GM23338 (cell line): Measurements from ENCODE around the gene RCSD1. TPM values are rescaled to one million over a fixed set of nuclear protein-coding genes. Genes with fewer than 3 reads are reported as not detected.

Experiments used
- ATAC-seq: fragments of 200-7000 bp; cut with Tn5 transposase; 3 replicates; pipeline ENCODE4 v1.9.1; 2020
- DNase-seq: peaks from one replicate; pipeline ENCODE4 v3.0.0-alpha.2; 2015; ENCODE audit warnings: low spot score
- H2AFZ ChIP-seq: fragments of 200-600 bp; sonication (generic); 2 replicates; pipeline ENCODE4 v1.8.0; 2016; ENCODE audit warnings: antibody characterized with exemption, mild to moderate bottlenecking, moderate library complexity
- H3F3A ChIP-seq: fragments of 200-600 bp; sonication (generic); replicated peaks from 2 replicates; pipeline ENCODE4 v1.8.0; 2017; ENCODE audit warnings: antibody characterized with exemption, mixed run types, low read depth
- H3K27ac ChIP-seq: fragments of 200-600 bp; sonication (generic); 2 replicates; pipeline ENCODE4 v1.6.1; 2016; ENCODE audit warnings: low read depth
- H3K27me3 ChIP-seq: fragments of 200-600 bp; sonication (generic); 2 replicates; pipeline ENCODE4 v1.8.0; 2016; ENCODE audit warnings: mild to moderate bottlenecking, mixed run types, moderate library complexity; ENCODE audit not compliant: insufficient read depth
- H3K36me3 ChIP-seq: fragments of 200-600 bp; sonication (generic); 2 replicates; pipeline ENCODE4 v1.8.0; 2016; ENCODE audit warnings: mild to moderate bottlenecking; ENCODE audit not compliant: insufficient read depth
- H3K4me1 ChIP-seq: fragments of 200-600 bp; sonication (generic); 2 replicates; pipeline ENCODE4 v1.8.0; 2016; ENCODE audit warnings: mild to moderate bottlenecking, moderate library complexity; ENCODE audit not compliant: insufficient read depth
- H3K4me2 ChIP-seq: fragments of 200-600 bp; sonication (generic); 2 replicates; pipeline ENCODE4 v1.7.1; 2017; ENCODE audit warnings: mixed run types
- H3K4me3 ChIP-seq: fragments of 200-600 bp; sonication (generic); 2 replicates; pipeline ENCODE4 v1.6.1; 2016; ENCODE audit warnings: mixed run types
- H3K79me2 ChIP-seq: fragments of 200-600 bp; sonication (generic); replicated peaks from 2 replicates; pipeline ENCODE4 v1.8.0; 2017; ENCODE audit warnings: mild to moderate bottlenecking; ENCODE audit not compliant: insufficient read depth
- H3K9me2 ChIP-seq: fragments of 200-600 bp; sonication (generic); 2 replicates; pipeline ENCODE4 v1.8.0; 2017; ENCODE audit not compliant: insufficient read depth
- H4K20me1 ChIP-seq: fragments of 200-600 bp; sonication (generic); replicated peaks from 2 replicates; pipeline ENCODE4 v1.8.0; 2017; ENCODE audit warnings: mild to moderate bottlenecking; ENCODE audit not compliant: insufficient read depth
- H3K27ac Mint-ChIP-seq: 2 replicates; pipeline ENCODE4 v1.8.0; 2020; ENCODE audit warnings: inconsistent platforms, mild to moderate bottlenecking, moderate library complexity, mixed read lengths
- H3K27me3 Mint-ChIP-seq: 3 replicates; pipeline ENCODE4 v1.8.0; 2022; ENCODE audit warnings: low read depth, mild to moderate bottlenecking, moderate library complexity, mixed read lengths, inconsistent platforms; ENCODE audit not compliant: insufficient read depth, poor library complexity
- H3K36me3 Mint-ChIP-seq: 3 replicates; pipeline ENCODE4 v1.8.0; 2021; ENCODE audit warnings: low read depth, mild to moderate bottlenecking, inconsistent platforms, moderate library complexity, mixed read lengths
- H3K4me1 Mint-ChIP-seq: 3 replicates; pipeline ENCODE4 v1.8.0; 2020; ENCODE audit warnings: mild to moderate bottlenecking, inconsistent platforms, mixed read lengths
- H3K4me3 Mint-ChIP-seq: 3 replicates; pipeline ENCODE4 v1.8.0; 2021; ENCODE audit warnings: moderate library complexity, mild to moderate bottlenecking, inconsistent platforms, mixed read lengths
- H3K9me3 Mint-ChIP-seq: 3 replicates; pipeline ENCODE4 v1.8.0; 2020; ENCODE audit warnings: moderate library complexity, mild to moderate bottlenecking, inconsistent platforms, mixed read lengths
- CREB1 ChIP-seq: fragments of 250-450 bp; sonication (Bioruptor Pico); IDR thresholded peaks from 2 replicates; pipeline ENCODE4 v1.5.0; 2020; ENCODE audit warnings: low read depth, mild to moderate bottlenecking, moderate library complexity
- CTCF ChIP-seq, 2 experiments: fragments of 200-600 bp in 1 of 2; sonication (generic) in 1 of 2; conservative IDR thresholded peaks; 2 replicates each; pipeline versions ENCODE4 v1.5.1 to v1.6.1; 2016 to 2017; ENCODE audit warnings: antibody characterized with exemption in 2 of 2, low read depth in 2 of 2, mild to moderate bottlenecking in 2 of 2, moderate library complexity in 1 of 2
- ETS1 ChIP-seq: IDR thresholded peaks from 2 replicates; pipeline ENCODE4 v1.6.1; 2016; ENCODE audit warnings: antibody characterized with exemption
- EZH2 ChIP-seq: fragments of 200-600 bp; sonication (generic); IDR thresholded peaks from one replicate; pipeline ENCODE4 v1.8.0; 2017; ENCODE audit warnings: antibody characterized with exemption, mild to moderate bottlenecking, low read depth; ENCODE audit not compliant: unreplicated experiment
- EZH2phosphoT487 ChIP-seq: fragments of 200-600 bp; sonication (generic); IDR thresholded peaks from one replicate; pipeline ENCODE4 v1.8.1; 2018; ENCODE audit warnings: antibody characterized with exemption; ENCODE audit not compliant: unreplicated experiment
- JUNB ChIP-seq: IDR thresholded peaks from one replicate; pipeline ENCODE4 v1.6.1; 2016; ENCODE audit warnings: antibody characterized with exemption; ENCODE audit not compliant: unreplicated experiment
- NANOG ChIP-seq: IDR thresholded peaks from 2 replicates; pipeline ENCODE4 v1.6.1; 2016; ENCODE audit warnings: antibody characterized with exemption, borderline replicate concordance
- POLR2AphosphoS5 ChIP-seq: IDR thresholded peaks from 2 replicates; pipeline ENCODE4 v1.6.1; 2016; ENCODE audit warnings: antibody characterized with exemption, low read depth
- REST ChIP-seq: IDR thresholded peaks from one replicate; pipeline ENCODE4 v1.6.1; 2018; ENCODE audit warnings: antibody characterized with exemption; ENCODE audit not compliant: unreplicated experiment
- STAT1 ChIP-seq: IDR thresholded peaks from one replicate; pipeline ENCODE4 v1.6.1; 2016; ENCODE audit warnings: antibody characterized with exemption; ENCODE audit not compliant: unreplicated experiment
- ZNF114 ChIP-seq: fragments of 250-450 bp; sonication (Bioruptor Pico); IDR thresholded peaks from 2 replicates; pipeline ENCODE4 v1.5.0; 2020; ENCODE audit warnings: mild to moderate bottlenecking, moderate library complexity
- ZNF331 ChIP-seq: fragments of 250-450 bp; sonication (Bioruptor Pico); IDR thresholded peaks from 2 replicates; pipeline ENCODE4 v1.5.0; 2020; ENCODE audit warnings: low read depth, mild to moderate bottlenecking, moderate library complexity
- ZNF462 ChIP-seq: fragments of 250-450 bp; sonication (Bioruptor Pico); IDR thresholded peaks from 2 replicates; pipeline ENCODE4 v1.5.0; 2020; ENCODE audit warnings: mild to moderate bottlenecking, moderate library complexity
- polyA plus RNA-seq: library from polyadenylated mRNA; unstranded; fragments of >200 nt; fragmentation: Nextera tagmentation; extraction: Ambion mirVana; gene quantifications from 2 replicates; pipeline ENCODE4 v1.2.1, GENCODE V29; 2016
- total RNA-seq: library from RNA; depleted of rRNA; stranded (reverse); fragments of >200 nt; shearing (Covaris generic); gene quantifications from 2 replicates; pipeline ENCODE4 v1.2.3, GENCODE V29; 2014

Gene RCSD1
- total and polyA plus RNA-seq, 2 experiments from 2014 or later, result 0.18 to 0.73 TPM

GRCh38 chr1:167663002-167663772, 33.2 kb downstream of the RCSD1 start:
- H3K36me3 Mint-ChIP-seq, result no peaks in the 10 kb centered on the region
- Histone ChIP-seq H3K36me3 (no peaks in the 10 kb centered on the region), H3K4me2 (no peak overlapping the region), H3K27ac (no peak overlapping the region), H3K79me2 (no peaks in the 10 kb centered on the region), H4K20me1 (no peaks in the 10 kb centered on the region), H3K9me2 (no peaks in the 10 kb centered on the region), H2AFZ (peak overlapping the region; percentile 47), H3K4me1 (no peaks in the 10 kb centered on the region), H3F3A (no peaks in the 10 kb centered on the region), H3K4me3 (no peak overlapping the region), H3K27me3 (no peaks in the 10 kb centered on the region)
- no peaks in the 10 kb centered on the region for H3K9me3 Mint-ChIP-seq
- peaks cover 6% of the 10 kb centered on the region for H3K27me3 Mint-ChIP-seq
- no peak for DNase-seq
- H3K27ac Mint-ChIP-seq, result no peak overlapping the region
- no peak overlapping the region for H3K4me3 Mint-ChIP-seq
- TF ChIP-seq ZNF331 (CRISPR knock-in tag), result no peak
- TF ChIP-seq REST, result no peak
- TF ChIP-seq ETS1, result no peak
- TF ChIP-seq CTCF (conservative IDR thresholded peaks at IDR 0.05; ENCODE audit: low read depth in 2 of 2), result no peak
- TF ChIP-seq NANOG, result no peak
- TF ChIP-seq CREB1, result no peak
- TF ChIP-seq STAT1, result no peak
- no peak for TF ChIP-seq EZH2phosphoT487
- no peak for TF ChIP-seq ZNF114
- TF ChIP-seq EZH2, result no peak
- TF ChIP-seq POLR2AphosphoS5, result no peak
- TF ChIP-seq JUNB, result no peak
- no peak for TF ChIP-seq ZNF462 (CRISPR knock-in tag)
- peak; percentile 49 for ATAC-seq
- peaks cover 6% of the 10 kb centered on the region for H3K4me1 Mint-ChIP-seq
